Stimulated activated naive CD8-positive, alpha-beta T cell treated with anti-CD3 and anti-CD28 coated beads, Interleukin-15, Interleukin-2, amounts not matched to agents 100 ng/mL and 50 ng/mL, for 24 hours (primary cell): ENCODE results near the gene MYO7A.

Experiments
- H3K27ac Mint-ChIP-seq: one replicate; pipeline ENCODE4 v1.8.0; 2021; ENCODE audit warnings: mild to moderate bottlenecking, mixed read lengths
- H3K27me3 Mint-ChIP-seq: one replicate; pipeline ENCODE4 v1.8.0; 2021; ENCODE audit warnings: mixed read lengths
- H3K36me3 Mint-ChIP-seq: one replicate; pipeline ENCODE4 v1.8.0; 2021; ENCODE audit warnings: low read depth, mixed read lengths
- H3K4me1 Mint-ChIP-seq: one replicate; pipeline ENCODE4 v1.8.0; 2021; ENCODE audit warnings: low read depth, mixed read lengths
- H3K4me3 Mint-ChIP-seq: one replicate; pipeline ENCODE4 v1.8.0; 2021; ENCODE audit warnings: mild to moderate bottlenecking, mixed read lengths
- H3K9me3 Mint-ChIP-seq: one replicate; pipeline ENCODE4 v1.8.0; 2021; ENCODE audit warnings: mixed read lengths

MYO7A gene

GRCh38 chr11:77167111-77167626, 39.1 kb downstream of the MYO7A start:
- no peak overlapping the region for H3K4me3 Mint-ChIP-seq
- no peaks in the 10 kb centered on the region for H3K9me3 Mint-ChIP-seq
- no peaks in the 10 kb centered on the region for H3K36me3 Mint-ChIP-seq
- H3K27me3 Mint-ChIP-seq: no peaks in the 10 kb centered on the region
- H3K4me1 Mint-ChIP-seq: no peaks in the 10 kb centered on the region
- H3K27ac Mint-ChIP-seq: no peak overlapping the region

GRCh38 chr11:77167791-77168190, 39.7 kb downstream of the MYO7A start:
- Mint-ChIP-seq H3K27ac (peak overlapping the region; percentile 9), H3K4me1 (no peaks in the 10 kb centered on the region), H3K4me3 (no peak overlapping the region), H3K9me3 (no peaks in the 10 kb centered on the region), H3K36me3 (no peaks in the 10 kb centered on the region), H3K27me3 (no peaks in the 10 kb centered on the region)

GRCh38 chr11:77170107-77170506, 42.1 kb downstream of the MYO7A start:
- no peak overlapping the region for H3K27ac Mint-ChIP-seq
- no peaks in the 10 kb centered on the region for H3K36me3 Mint-ChIP-seq
- no peak overlapping the region for H3K4me3 Mint-ChIP-seq
- H3K4me1 Mint-ChIP-seq: no peaks in the 10 kb centered on the region
- no peaks in the 10 kb centered on the region for H3K27me3 Mint-ChIP-seq
- H3K9me3 Mint-ChIP-seq: no peaks in the 10 kb centered on the region

GRCh38 chr11:77171254-77171653, 43.2 kb downstream of the MYO7A start:
- H3K36me3 Mint-ChIP-seq: no peaks in the 10 kb centered on the region
- no peak overlapping the region for H3K4me3 Mint-ChIP-seq
- H3K27ac Mint-ChIP-seq: no peak overlapping the region
- no peaks in the 10 kb centered on the region for H3K27me3 Mint-ChIP-seq
- H3K9me3 Mint-ChIP-seq: no peaks in the 10 kb centered on the region
- no peaks in the 10 kb centered on the region for H3K4me1 Mint-ChIP-seq

GRCh38 chr11:77171885-77172665, 44.0 kb downstream of the MYO7A start:
- no peak overlapping the region for H3K27ac Mint-ChIP-seq

GRCh38 chr11:77172666-77172982, 44.6 kb downstream of the MYO7A start:
- no peak overlapping the region for H3K27ac Mint-ChIP-seq

More at GRCh38 chr11:77171885-77172665, 44.0 kb downstream of the MYO7A start:
- Mint-ChIP-seq H3K36me3 (no peaks in the 10 kb centered on the region), H3K9me3 (no peaks in the 10 kb centered on the region), H3K27me3 (no peaks in the 10 kb centered on the region), H3K4me3 (no peak overlapping the region), H3K4me1 (no peaks in the 10 kb centered on the region)

GRCh38 chr11:77173494-77173893, 45.4 kb downstream of the MYO7A start:
- Mint-ChIP-seq H3K27me3 (no peaks in the 10 kb centered on the region), H3K4me3 (no peak overlapping the region), H3K4me1 (no peaks in the 10 kb centered on the region), H3K9me3 (no peaks in the 10 kb centered on the region), H3K27ac (no peak overlapping the region), H3K36me3 (no peaks in the 10 kb centered on the region)

More at GRCh38 chr11:77172666-77172982, 44.6 kb downstream of the MYO7A start:
- Mint-ChIP-seq H3K9me3 (no peaks in the 10 kb centered on the region), H3K27me3 (no peaks in the 10 kb centered on the region), H3K4me1 (no peaks in the 10 kb centered on the region), H3K4me3 (no peak overlapping the region), H3K36me3 (no peaks in the 10 kb centered on the region)

- H3K4me3 Mint-ChIP-seq: no peak overlapping the region
- H3K4me1 Mint-ChIP-seq: no peaks in the 10 kb centered on the region
These were observed 46.5 kb downstream of the MYO7A start for GRCh38 chr11:77174559-77174958.

GRCh38 chr11:77175021-77175842, 47.2 kb downstream of the MYO7A start:
- Mint-ChIP-seq H3K4me3 (no peak overlapping the region), H3K36me3 (no peaks in the 10 kb centered on the region), H3K27ac (no peak overlapping the region), H3K4me1 (no peaks in the 10 kb centered on the region), H3K27me3 (no peaks in the 10 kb centered on the region), H3K9me3 (no peaks in the 10 kb centered on the region)

More at GRCh38 chr11:77174559-77174958, 46.5 kb downstream of the MYO7A start:
- Mint-ChIP-seq H3K9me3 (no peaks in the 10 kb centered on the region), H3K36me3 (no peaks in the 10 kb centered on the region), H3K27ac (no peak overlapping the region), H3K27me3 (no peaks in the 10 kb centered on the region)

GRCh38 chr11:77175869-77176539, 48.0 kb downstream of the MYO7A start:
- Mint-ChIP-seq H3K9me3 (no peaks in the 10 kb centered on the region), H3K4me3 (no peak overlapping the region), H3K4me1 (no peaks in the 10 kb centered on the region), H3K27ac (no peak overlapping the region), H3K36me3 (no peaks in the 10 kb centered on the region), H3K27me3 (no peaks in the 10 kb centered on the region)

- Mint-ChIP-seq H3K9me3 (no peaks in the 10 kb centered on the region), H3K27ac (no peak overlapping the region), H3K4me3 (no peak overlapping the region), H3K4me1 (no peaks in the 10 kb centered on the region), H3K27me3 (no peaks in the 10 kb centered on the region), H3K36me3 (no peaks in the 10 kb centered on the region)
These were observed 49.0 kb downstream of the MYO7A start for GRCh38 chr11:77176996-77177395.

GRCh38 chr11:77178150-77178549, 50.1 kb downstream of the MYO7A start:
- H3K27ac Mint-ChIP-seq: no peak overlapping the region
- no peaks in the 10 kb centered on the region for H3K4me1 Mint-ChIP-seq
- no peak overlapping the region for H3K4me3 Mint-ChIP-seq
- H3K36me3 Mint-ChIP-seq: no peaks in the 10 kb centered on the region
- H3K27me3 Mint-ChIP-seq: no peaks in the 10 kb centered on the region
- H3K9me3 Mint-ChIP-seq: no peaks in the 10 kb centered on the region

- no peaks in the 10 kb centered on the region for H3K4me1 Mint-ChIP-seq
- no peaks in the 10 kb centered on the region for H3K36me3 Mint-ChIP-seq
- no peaks in the 10 kb centered on the region for H3K9me3 Mint-ChIP-seq
- no peaks in the 10 kb centered on the region for H3K27me3 Mint-ChIP-seq
- no peak overlapping the region for H3K4me3 Mint-ChIP-seq
- no peak overlapping the region for H3K27ac Mint-ChIP-seq
These were observed 51.0 kb downstream of the MYO7A start for GRCh38 chr11:77179048-77179447.

GRCh38 chr11:77179681-77180080, 51.6 kb downstream of the MYO7A start:
- no peaks in the 10 kb centered on the region for H3K27me3 Mint-ChIP-seq
- H3K4me1 Mint-ChIP-seq: no peaks in the 10 kb centered on the region
- H3K9me3 Mint-ChIP-seq: no peaks in the 10 kb centered on the region
- H3K36me3 Mint-ChIP-seq: no peaks in the 10 kb centered on the region
- no peak overlapping the region for H3K4me3 Mint-ChIP-seq
- H3K27ac Mint-ChIP-seq: no peak overlapping the region

GRCh38 chr11:77180346-77180745, 52.3 kb downstream of the MYO7A start:
- Mint-ChIP-seq H3K4me1 (no peaks in the 10 kb centered on the region), H3K36me3 (no peaks in the 10 kb centered on the region), H3K4me3 (no peak overlapping the region), H3K27ac (no peak overlapping the region), H3K9me3 (no peaks in the 10 kb centered on the region), H3K27me3 (no peaks in the 10 kb centered on the region)
